ENCODE measurements around the gene SLC6A1. TPM values are rescaled to one million over a fixed set of nuclear protein-coding genes. Genes with fewer than 3 reads are reported as not detected.
A peak's percentile ranks its signal among the peaks of the same experiment; 100 is the strongest.

Gene SLC6A1
- total RNA-seq, 1 donor from 2014 or later, result 0.52 TPM

- Histone ChIP-seq H3K27me3 (no peaks in the 10 kb centered on the region), H3F3A (ENCODE audit: low read depth) (no peaks in the 10 kb centered on the region), H3K27ac (no peak overlapping the region), H3K4me3 (no peak overlapping the region), H3K4me1 (no peaks in the 10 kb centered on the region), H3K79me2 (ENCODE audit: low read depth) (no peaks in the 10 kb centered on the region), H3K9ac (no peak overlapping the region), H3K36me3 (no peaks in the 10 kb centered on the region), H3K4me2 (no peak overlapping the region), H4K20me1 (ENCODE audit: low read depth) (no peaks in the 10 kb centered on the region), H3K9me3 (ENCODE audit: low read depth) (no peaks in the 10 kb centered on the region), H2AFZ (replicated peaks) (no peak overlapping the region)
- Mint-ChIP-seq H3K27ac (no peak overlapping the region), H3K36me3 (no peaks in the 10 kb centered on the region), H3K9me3 (peaks cover 21% of the 10 kb centered on the region), H3K4me3 (no peak overlapping the region), H3K27me3 (ENCODE audit: insufficient read depth, low read depth) (peaks cover 12% of the 10 kb centered on the region), H3K4me1 (no peaks in the 10 kb centered on the region)
- no peak for TF ChIP-seq EZH2 (IDR thresholded peaks at IDR 0.05)
- no peak for TF ChIP-seq EZH2phosphoT487 (IDR thresholded peaks at IDR 0.05)
- DNase-seq (ENCODE audit: low spot score), result no peak
Measured at GRCh38 chr3:11024181-11024580, 31.6 kb downstream of the SLC6A1 start.

GRCh38 chr3:11029948-11030347 is 37.4 kb downstream of the SLC6A1 start:
- H3K9ac ChIP-seq, result no peak overlapping the region
- H3K36me3 ChIP-seq, result no peaks in the 10 kb centered on the region
- H3K36me3 Mint-ChIP-seq, result no peaks in the 10 kb centered on the region

GRCh38 chr3:11033871-11034270 is 41.3 kb downstream of the SLC6A1 start:
- no peak overlapping the region for H3K27ac ChIP-seq
- H4K20me1 ChIP-seq (ENCODE audit: low read depth), result no peaks in the 10 kb centered on the region
- no peak for DNase-seq (ENCODE audit: low spot score)
- Mint-ChIP-seq H3K36me3 (no peaks in the 10 kb centered on the region), H3K27ac (no peak overlapping the region), H3K4me1 (peaks cover 5% of the 10 kb centered on the region), H3K27me3 (ENCODE audit: insufficient read depth, low read depth) (peaks cover 2% of the 10 kb centered on the region), H3K9me3 (no peaks in the 10 kb centered on the region), H3K4me3 (no peak overlapping the region)
- H3K36me3 ChIP-seq, result no peaks in the 10 kb centered on the region
- no peaks in the 10 kb centered on the region for H3K4me1 ChIP-seq
- H3K9me3 ChIP-seq (ENCODE audit: low read depth), result no peaks in the 10 kb centered on the region
- TF ChIP-seq EZH2phosphoT487 (IDR thresholded peaks at IDR 0.05) (no peak), EZH2 (IDR thresholded peaks at IDR 0.05) (no peak)
- TF ChIP-seq, protein P1, sequence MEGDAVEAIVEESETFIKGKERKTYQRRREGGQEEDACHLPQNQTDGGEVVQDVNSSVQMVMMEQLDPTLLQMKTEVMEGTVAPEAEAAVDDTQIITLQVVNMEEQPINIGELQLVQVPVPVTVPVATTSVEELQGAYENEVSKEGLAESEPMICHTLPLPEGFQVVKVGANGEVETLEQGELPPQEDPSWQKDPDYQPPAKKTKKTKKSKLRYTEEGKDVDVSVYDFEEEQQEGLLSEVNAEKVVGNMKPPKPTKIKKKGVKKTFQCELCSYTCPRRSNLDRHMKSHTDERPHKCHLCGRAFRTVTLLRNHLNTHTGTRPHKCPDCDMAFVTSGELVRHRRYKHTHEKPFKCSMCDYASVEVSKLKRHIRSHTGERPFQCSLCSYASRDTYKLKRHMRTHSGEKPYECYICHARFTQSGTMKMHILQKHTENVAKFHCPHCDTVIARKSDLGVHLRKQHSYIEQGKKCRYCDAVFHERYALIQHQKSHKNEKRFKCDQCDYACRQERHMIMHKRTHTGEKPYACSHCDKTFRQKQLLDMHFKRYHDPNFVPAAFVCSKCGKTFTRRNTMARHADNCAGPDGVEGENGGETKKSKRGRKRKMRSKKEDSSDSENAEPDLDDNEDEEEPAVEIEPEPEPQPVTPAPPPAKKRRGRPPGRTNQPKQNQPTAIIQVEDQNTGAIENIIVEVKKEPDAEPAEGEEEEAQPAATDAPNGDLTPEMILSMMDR (IDR thresholded peaks at IDR 0.05), result no peak
- no peak overlapping the region for H2AFZ ChIP-seq (replicated peaks)
- no peak overlapping the region for H3K4me2 ChIP-seq
- H3K27me3 ChIP-seq, result no peaks in the 10 kb centered on the region
- no peaks in the 10 kb centered on the region for H3K79me2 ChIP-seq (ENCODE audit: low read depth)
- H3K9ac ChIP-seq, result no peak overlapping the region
- H3F3A ChIP-seq (ENCODE audit: low read depth), result no peaks in the 10 kb centered on the region
- H3K4me3 ChIP-seq, result no peak overlapping the region

More at GRCh38 chr3:11029948-11030347, 37.4 kb downstream of the SLC6A1 start:
- DNase-seq (ENCODE audit: low spot score), result no peak
- Mint-ChIP-seq H3K4me3 (no peak overlapping the region), H3K27me3 (ENCODE audit: insufficient read depth, low read depth) (peaks cover 7% of the 10 kb centered on the region), H3K27ac (no peak overlapping the region), H3K9me3 (peaks cover 21% of the 10 kb centered on the region), H3K4me1 (no peaks in the 10 kb centered on the region)
- no peak overlapping the region for H3K27ac ChIP-seq
- no peaks in the 10 kb centered on the region for H3K4me1 ChIP-seq
- H3K79me2 ChIP-seq (ENCODE audit: low read depth), result no peaks in the 10 kb centered on the region
- H4K20me1 ChIP-seq (ENCODE audit: low read depth), result no peaks in the 10 kb centered on the region
- no peak overlapping the region for H3K4me2 ChIP-seq
- no peak overlapping the region for H2AFZ ChIP-seq (replicated peaks)
- TF ChIP-seq EZH2phosphoT487 (IDR thresholded peaks at IDR 0.05), result no peak
- TF ChIP-seq, protein P1 (IDR thresholded peaks at IDR 0.05), result no peak
- no peak for TF ChIP-seq EZH2 (IDR thresholded peaks at IDR 0.05)
- no peaks in the 10 kb centered on the region for H3K9me3 ChIP-seq (ENCODE audit: low read depth)
- H3K4me3 ChIP-seq, result no peak overlapping the region
- H3F3A ChIP-seq (ENCODE audit: low read depth), result no peaks in the 10 kb centered on the region
- no peaks in the 10 kb centered on the region for H3K27me3 ChIP-seq

GRCh38 chr3:11034309-11034985 is 41.9 kb downstream of the SLC6A1 start:
- no peak overlapping the region for H3K27ac ChIP-seq
- H3K9ac ChIP-seq, result no peak overlapping the region
- no peaks in the 10 kb centered on the region for H3F3A ChIP-seq (ENCODE audit: low read depth)
- no peaks in the 10 kb centered on the region for H3K9me3 ChIP-seq (ENCODE audit: low read depth)
- no peaks in the 10 kb centered on the region for H3K79me2 ChIP-seq (ENCODE audit: low read depth)
- H3K4me1 Mint-ChIP-seq, result peaks cover 5% of the 10 kb centered on the region
- no peak overlapping the region for H3K4me2 ChIP-seq
- no peaks in the 10 kb centered on the region for H3K4me1 ChIP-seq
- TF ChIP-seq EZH2phosphoT487 (IDR thresholded peaks at IDR 0.05) (no peak), EZH2 (IDR thresholded peaks at IDR 0.05) (no peak)
- TF ChIP-seq, protein P1 (IDR thresholded peaks at IDR 0.05), result no peak
- DNase-seq (ENCODE audit: low spot score), result peak; percentile 43
- no peaks in the 10 kb centered on the region for H3K9me3 Mint-ChIP-seq
- no peak overlapping the region for H3K27ac Mint-ChIP-seq
- no peak overlapping the region for H2AFZ ChIP-seq (replicated peaks)
- no peaks in the 10 kb centered on the region for H3K27me3 ChIP-seq
- no peaks in the 10 kb centered on the region for H4K20me1 ChIP-seq (ENCODE audit: low read depth)
- H3K36me3 Mint-ChIP-seq, result no peaks in the 10 kb centered on the region
- H3K36me3 ChIP-seq, result no peaks in the 10 kb centered on the region
- H3K27me3 Mint-ChIP-seq (ENCODE audit: insufficient read depth, low read depth), result peaks cover 2% of the 10 kb centered on the region
- no peak overlapping the region for H3K4me3 ChIP-seq
- no peak overlapping the region for H3K4me3 Mint-ChIP-seq
